GM21737 (cell line): ENCODE data around the gene VAPB.

Experiments used
- ATAC-seq: cut with Tn5 transposase; IDR thresholded peaks from one replicate; pipeline ENCODE4 v1.9.1; 2021; ENCODE audit warnings: mild to moderate bottlenecking, moderate library complexity; ENCODE audit not compliant: unreplicated experiment

VAPB gene

GRCh38 chr20:58433759-58434158 is 44.7 kb downstream of the VAPB start:
- no peak for ATAC-seq

- ATAC-seq = no peak
These were observed 45.3 kb downstream of the VAPB start for GRCh38 chr20:58434326-58434725.

- ATAC-seq = no peak
These were observed 46.2 kb downstream of the VAPB start for GRCh38 chr20:58435237-58435636.

- ATAC-seq = peak; percentile 75
These were observed 48.0 kb downstream of the VAPB start for GRCh38 chr20:58436868-58437645.

DNA sequence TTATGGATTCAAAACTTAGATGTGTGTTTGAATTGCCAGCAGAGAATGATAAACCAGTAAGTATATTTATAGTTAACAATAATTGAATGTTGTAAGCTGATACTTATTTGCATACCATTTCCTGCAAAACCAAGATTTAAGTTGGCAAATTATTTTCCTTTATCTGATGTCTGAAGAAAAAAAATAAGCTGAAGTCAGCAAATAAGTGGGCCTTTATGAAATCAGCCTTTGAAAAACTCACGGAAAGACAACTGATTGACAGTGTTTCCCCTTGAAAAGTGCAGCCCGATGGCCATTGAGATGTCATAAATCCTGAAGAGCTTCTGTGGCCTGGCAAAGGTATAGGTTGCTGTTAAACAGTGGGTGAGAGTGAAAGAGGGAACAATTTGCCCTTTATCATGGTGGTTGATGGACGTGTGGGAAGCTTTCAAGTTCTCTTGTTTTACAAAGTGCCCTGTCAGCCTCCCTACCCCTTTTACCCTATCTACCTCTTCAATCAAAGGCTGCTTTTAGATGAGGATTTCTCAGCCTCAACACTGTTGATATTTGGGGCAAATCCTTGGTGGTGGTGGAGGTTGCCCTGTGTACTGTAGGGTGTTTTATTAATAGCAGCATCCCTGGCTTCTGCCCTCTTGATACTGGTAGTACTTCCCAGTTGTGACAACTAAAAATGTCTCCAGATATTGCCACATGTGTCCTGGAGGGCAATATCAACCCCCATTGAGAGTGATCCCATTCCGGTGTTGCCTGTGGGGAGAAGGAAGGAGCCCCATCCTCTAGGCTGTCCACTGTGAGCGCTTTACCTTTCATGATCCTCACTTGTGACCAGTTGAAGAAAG is 50.2 kb downstream of the VAPB start:
- ATAC-seq = no peak

GRCh38 chr20:58440021-58440767 is 51.2 kb downstream of the VAPB start:
- ATAC-seq = no peak

DNA sequence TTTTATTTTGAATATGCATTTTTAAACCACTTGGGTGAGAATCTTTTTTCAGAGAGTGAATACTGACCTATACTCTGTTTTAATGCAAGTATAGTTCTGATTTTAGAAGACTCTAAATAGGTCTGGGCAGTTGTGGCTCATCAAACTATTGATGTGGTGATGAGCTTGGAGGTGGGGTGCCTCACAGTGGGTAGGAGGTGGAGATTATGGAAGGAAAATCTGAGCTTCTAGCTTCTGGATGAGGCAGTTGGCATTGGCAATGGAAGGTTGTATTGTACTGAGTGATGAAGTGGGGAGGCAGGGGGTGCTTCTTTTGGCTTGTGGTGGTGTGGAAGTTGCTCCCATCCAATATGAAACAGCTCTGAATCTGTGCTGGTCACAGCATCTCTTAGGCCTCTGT is 52.7 kb downstream of the VAPB start:
- ATAC-seq = no peak

DNA sequence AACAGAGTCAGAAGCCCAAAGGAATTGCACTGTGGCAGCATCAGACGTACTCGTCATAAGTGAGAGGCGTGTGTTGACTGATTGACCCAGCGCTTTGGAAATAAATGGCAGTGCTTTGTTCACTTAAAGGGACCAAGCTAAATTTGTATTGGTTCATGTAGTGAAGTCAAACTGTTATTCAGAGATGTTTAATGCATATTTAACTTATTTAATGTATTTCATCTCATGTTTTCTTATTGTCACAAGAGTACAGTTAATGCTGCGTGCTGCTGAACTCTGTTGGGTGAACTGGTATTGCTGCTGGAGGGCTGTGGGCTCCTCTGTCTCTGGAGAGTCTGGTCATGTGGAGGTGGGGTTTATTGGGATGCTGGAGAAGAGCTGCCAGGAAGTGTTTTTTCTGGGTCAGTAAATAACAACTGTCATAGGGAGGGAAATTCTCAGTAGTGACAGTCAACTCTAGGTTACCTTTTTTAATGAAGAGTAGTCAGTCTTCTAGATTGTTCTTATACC is 55.8 kb downstream of the VAPB start:
- ATAC-seq = no peak

GRCh38 chr20:58446264-58446959 is 57.4 kb downstream of the VAPB start:
- ATAC-seq = no peak

GRCh38 chr20:58446960-58447265 is 57.9 kb downstream of the VAPB start:
- ATAC-seq = no peak

- ATAC-seq = no peak
These were observed 58.7 kb downstream of the VAPB start for GRCh38 chr20:58447511-58448391.

DNA sequence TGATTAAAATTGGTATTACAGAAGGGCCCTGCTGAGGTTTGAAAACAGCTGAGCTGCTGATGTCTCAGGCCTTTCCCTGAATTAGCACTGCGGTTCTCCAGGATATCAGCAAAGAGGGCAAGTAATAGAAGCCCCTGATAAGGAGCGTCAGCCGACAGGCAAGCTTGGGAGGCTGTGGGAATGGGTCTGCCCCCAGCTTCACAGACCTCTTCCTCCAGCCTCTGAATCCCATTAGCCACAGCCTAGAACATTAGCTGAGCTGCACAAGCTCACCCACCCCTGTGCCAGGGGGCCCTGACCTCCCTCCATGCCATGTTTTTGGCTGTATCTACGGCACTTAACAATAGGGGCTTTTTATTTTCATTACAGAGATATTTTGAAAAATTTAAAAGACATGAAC is 59.9 kb downstream of the VAPB start:
- ATAC-seq = no peak

GRCh38 chr20:58449681-58450221 is 60.7 kb downstream of the VAPB start:
- no peak for ATAC-seq

GRCh38 chr20:58450254-58450653 is 61.2 kb downstream of the VAPB start:
- ATAC-seq = peak; percentile 52

- ATAC-seq = no peak
These were observed 63.7 kb downstream of the VAPB start for GRCh38 chr20:58452667-58453255.

DNA sequence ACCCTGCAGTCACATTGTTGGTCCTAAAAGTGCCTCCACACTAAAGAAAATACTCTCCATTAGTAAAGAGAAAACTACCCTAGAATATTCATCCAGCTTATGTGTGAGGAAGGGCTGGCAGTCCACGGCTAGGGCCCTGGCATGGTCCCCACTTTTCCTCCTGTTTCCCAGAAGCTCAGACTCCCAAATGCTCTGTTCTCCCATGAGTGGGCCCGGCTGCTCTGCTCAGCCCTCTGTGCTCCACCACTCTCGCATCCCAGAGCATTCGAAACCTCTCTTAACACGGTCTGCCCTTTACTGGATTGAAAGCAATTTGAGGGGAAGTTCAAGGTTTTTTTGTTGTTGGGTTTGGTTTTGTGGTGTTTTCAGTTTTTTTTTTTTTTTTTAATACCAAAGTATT is 64.4 kb downstream of the VAPB start:
- no peak for ATAC-seq

- ATAC-seq = no peak
These were observed 65.4 kb downstream of the VAPB start for GRCh38 chr20:58454460-58454859.

DNA sequence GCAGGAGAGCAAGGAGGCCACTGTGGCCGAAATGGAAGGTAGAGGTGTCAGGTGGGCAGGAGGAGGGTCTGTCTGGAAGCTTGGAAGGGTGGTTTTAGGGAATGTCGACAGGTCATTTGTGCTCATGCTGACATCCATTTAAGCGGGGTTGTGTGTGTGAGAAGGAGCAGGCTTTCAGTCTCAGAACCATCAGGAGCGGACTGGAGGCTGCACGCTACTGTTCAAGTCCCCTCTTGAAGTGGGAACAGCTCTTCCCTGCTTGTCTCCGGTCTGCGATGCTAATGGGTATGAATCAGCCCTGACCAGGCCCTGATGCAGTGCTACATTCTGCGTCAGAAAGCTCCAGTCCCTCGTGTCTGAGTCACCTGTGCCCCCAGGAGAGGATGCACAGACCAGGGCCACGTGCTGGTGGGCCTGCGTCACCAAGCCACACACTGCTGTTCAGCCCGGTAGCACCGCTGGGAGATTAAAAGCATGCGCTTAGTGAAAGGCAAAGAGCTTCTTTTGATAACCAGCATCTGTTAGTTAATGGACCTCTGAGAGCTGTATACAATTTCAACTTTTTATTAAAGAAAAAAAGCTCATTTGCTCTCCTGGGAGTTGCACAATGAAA is 68.2 kb downstream of the VAPB start:
- ATAC-seq = no peak
